HG02840 (cell line): ENCODE data around the gene MYO7A.

Experiments
- ATAC-seq: cut with Tn5 transposase; IDR thresholded peaks from one replicate; pipeline ENCODE4 v1.9.1; 2021; ENCODE audit warnings: mild to moderate bottlenecking, moderate library complexity, moderate number of reproducible peaks; ENCODE audit not compliant: unreplicated experiment, low FRiP score

Gene MYO7A

GRCh38 chr11:77126156-77126775, 1.8 kb upstream of the MYO7A start:
- ATAC-seq: no peak

DNA sequence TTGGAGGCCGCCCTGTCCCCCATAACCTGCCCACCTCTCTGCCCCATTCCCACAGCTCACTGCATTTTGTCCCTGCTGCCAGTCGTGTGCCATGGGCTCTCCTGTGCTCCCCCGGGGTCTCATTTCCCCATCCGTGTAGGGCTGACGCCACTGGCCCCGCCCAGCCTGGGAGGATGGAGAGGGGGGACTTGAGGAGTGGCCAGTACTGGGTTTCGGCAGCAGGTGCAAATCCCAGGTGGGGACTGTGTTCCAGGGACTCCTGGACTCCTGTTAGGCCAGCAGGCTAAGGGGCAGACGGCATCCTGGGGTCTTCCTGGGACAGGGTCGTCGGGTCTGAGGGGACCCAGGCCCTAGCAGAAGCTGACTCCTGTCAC, 1.2 kb upstream of the MYO7A start:
- no peak for ATAC-seq

- ATAC-seq: no peak
Measured at GRCh38 chr11:77127235-77127911, 673 bp upstream of the MYO7A start.

GRCh38 chr11:77129069-77129841, 1.2 kb downstream of the MYO7A start:
- no peak for ATAC-seq

GRCh38 chr11:77129842-77130756, 2.1 kb downstream of the MYO7A start:
- ATAC-seq: no peak

DNA sequence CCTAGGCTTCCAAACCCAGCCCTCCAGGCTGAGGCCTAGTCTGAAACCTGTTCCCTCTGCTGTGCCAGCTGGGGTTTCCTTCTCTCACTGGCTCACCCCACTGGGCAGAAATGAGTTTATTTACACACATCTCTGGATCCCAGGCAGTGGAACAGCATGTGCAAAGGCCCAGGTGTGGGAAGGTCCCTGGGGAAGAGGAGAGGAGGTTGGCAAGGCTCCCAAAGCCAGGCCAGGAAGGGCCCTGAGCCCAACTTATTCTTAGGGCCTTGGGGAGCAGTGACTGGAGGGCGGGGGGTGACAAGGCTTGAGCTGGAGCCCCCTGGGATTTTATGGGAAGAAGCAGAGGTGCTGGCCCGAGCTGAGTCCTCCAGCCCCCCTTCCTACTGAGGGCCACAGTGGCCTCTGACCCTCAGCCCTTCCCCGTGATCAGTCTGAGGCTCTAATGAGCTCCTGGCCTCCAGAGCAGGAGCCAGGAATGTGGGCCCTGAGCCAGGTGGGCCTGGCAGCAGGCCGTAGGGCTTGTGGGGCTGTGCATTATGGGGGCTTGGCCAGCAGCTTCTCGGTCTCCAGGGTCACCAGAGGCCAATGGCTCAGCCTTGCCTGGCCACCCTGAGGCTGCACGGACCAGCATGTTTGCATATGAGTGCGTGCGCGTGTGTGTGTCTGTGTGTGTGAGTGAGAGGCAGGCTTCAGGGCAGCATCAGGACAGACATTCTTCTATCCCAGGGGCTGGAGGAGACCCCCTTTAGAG, 2.9 kb downstream of the MYO7A start:
- ATAC-seq: no peak

DNA sequence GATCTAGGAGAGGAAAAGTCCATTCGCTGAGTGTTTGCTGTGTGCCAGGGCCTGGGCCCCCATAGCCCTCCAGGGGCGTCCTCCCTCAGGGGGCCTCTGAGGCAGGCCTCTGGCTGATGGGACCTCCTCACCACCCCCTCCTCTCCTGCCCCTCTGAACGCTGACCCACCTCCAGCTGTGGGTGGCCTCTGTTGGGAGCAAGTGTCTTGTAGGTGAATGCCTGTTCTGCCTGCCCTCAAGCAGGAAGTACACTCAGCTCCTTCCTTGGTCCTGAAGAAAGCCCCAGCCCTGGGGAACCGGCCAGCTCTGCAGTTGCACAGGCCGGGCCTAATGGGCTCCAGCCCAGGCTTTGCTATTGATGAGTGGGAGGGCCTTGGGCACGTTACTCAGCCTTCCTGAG, 3.5 kb downstream of the MYO7A start:
- no peak for ATAC-seq

DNA sequence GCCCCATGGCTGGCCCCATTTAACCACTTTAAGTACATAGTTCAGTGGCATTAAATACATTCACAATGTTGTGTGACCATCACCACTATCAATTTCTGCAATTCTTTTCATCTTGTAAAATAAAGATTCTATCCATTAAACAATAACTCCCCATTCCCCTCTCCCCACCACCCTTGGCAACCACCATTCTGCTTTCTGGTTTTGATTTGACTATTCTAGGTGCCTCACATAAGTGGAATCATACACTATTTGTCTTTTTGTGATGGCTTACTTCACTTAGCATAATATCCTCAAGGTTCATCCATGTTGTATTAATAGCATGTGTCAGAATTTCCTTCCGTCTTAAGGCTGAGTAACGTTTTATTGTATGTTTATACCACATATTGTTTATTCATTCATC, 7.0 kb downstream of the MYO7A start:
- ATAC-seq: no peak

- no peak for ATAC-seq
Measured at GRCh38 chr11:77136074-77136473, 8.0 kb downstream of the MYO7A start.

DNA sequence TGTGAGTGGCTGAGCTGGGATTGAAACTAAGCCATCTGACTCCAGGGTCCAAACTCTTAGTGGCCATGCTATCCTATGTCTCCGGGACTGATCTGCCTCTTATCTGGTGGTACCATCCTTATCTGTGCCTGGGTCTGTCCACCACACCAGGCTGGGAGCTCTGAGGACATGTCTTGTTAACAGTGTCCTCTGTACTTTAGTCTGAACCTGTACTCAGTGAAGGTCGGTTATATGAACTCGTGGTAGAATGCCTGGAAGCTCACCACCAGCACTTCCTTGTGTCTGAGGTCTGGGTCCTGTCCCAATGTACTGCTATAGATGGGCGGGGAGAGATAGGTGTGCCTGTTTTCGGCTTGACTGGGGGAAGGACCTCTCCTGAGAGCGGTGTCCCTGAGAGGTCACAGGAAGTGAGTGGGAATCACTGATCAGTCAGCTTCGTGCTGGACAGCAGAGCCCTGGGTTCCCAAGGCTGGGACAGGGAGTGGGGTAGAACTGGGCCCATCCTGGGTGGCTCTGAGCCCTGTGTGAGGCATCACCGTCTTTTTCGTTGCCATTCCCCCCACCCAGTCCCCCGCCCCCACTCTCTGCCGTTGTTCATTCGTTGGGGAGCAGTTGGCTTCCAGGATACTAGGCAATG, 8.9 kb downstream of the MYO7A start:
- ATAC-seq: no peak

DNA sequence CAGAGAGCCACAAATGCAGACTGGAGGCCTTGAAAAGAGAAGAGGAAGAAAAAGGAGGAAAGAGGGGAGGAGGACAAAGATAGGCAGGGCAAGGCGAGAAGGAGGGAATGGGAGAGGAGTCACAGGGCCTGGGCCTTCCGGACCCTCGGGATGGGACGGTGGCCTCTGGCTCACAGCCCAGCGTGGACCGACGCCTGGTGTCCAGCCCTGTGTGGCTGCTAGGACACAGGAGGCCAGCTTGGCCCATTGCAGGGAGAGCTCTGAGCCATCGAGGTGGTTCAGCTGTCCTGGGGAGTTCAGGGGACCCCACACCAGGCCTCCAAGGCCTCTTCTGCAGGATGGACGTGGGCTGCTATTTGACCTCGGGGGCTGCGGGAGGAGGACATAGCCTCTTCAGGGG, 9.4 kb downstream of the MYO7A start:
- no peak for ATAC-seq

DNA sequence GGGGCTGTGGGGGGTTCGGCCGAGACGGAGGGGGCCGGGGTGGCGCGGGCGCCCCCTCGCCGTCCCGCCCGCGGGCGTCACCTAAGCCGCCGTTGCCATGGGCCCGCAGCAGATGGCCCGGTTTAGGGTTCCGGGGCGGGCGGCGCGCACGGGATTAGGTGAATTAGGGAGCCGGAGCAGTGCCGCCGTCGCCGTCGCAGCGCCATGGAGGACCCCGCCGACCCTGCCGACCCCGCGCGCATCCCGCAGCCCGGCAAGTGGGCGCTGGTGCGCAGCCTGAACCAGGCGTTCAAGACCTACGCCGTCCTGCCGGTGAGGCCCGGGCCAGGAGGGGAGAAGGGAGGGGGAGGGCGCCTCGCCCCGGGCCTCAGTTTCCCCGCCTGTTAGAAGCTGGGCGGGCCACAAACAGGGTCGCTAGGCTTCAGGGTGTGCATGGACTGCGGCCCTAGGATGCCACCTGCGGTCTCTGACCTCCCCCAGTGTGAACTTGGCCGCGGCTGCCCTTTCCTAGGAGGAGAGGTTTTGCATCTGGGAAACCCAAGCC, 10.1 kb downstream of the MYO7A start:
- no peak for ATAC-seq

DNA sequence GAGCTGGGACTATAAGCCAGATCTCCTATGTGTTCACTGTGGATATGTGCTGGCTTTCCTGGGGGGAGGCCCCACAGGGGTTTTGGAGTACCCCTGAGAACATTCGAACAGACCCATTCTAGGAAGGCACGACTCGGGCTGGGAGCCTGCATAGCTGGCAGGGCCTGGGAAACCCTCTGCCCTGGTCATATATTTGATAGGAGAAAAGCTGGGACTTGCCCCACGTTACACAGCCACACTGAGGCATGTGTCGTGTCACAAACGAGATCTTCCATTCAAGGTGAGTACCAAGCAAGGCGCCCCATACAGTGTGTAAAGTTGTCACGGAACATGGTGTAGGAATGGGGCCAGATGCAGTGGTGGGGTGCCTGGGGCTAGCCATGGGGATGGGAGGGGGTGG, 11.2 kb downstream of the MYO7A start:
- ATAC-seq: no peak

DNA sequence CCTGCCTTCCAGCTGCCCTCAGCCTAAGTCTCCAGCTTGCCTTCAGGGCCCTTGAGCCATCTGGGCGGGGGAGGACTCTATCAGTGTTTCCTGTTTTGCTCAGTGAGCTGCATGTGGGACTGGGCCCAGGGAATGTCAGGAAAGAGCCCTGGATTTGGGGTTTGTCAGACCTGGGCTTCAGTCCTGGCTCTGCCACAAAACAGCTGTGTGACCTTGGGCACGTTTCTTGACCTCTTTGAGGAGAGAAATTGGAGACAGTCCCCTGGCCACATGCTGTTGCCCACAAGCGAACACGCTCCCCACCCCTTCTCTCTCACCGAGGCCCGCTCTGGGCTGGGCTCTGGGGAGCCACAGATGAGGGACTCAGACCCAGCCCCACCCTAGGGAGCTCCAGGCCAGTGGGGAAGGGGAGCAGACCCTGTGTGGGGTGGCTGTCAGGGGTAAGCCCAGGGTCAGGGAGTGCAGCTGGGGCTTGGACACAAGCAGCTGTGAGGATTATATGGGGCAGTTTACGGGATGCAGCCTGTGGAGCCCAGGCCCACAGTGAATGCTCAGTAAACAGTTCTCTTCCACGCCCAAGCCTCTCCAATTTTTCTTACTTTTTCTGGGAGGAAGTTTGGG, 12.3 kb downstream of the MYO7A start:
- ATAC-seq: no peak

- no peak for ATAC-seq
Measured at GRCh38 chr11:77141034-77141433, 13.0 kb downstream of the MYO7A start.

GRCh38 chr11:77141475-77141874, 13.4 kb downstream of the MYO7A start:
- ATAC-seq: no peak

- no peak for ATAC-seq
Measured at GRCh38 chr11:77142091-77142975, 14.3 kb downstream of the MYO7A start.
